Breast epithelium (tissue), 4 donors: ENCODE data around the gene GNAO1. TPM values are rescaled to one million over a fixed set of nuclear protein-coding genes. Genes with fewer than 3 reads are reported as not detected.
A peak's percentile ranks its signal among the peaks of the same experiment; 100 is the strongest.
"Not testable (repeated sequence)": the region's sequence is repeated elsewhere in the genome, so short reads cannot be mapped to it uniquely, and the experiment has no call there.

Source experiments
- DNase-seq, 2 donors: peaks; one replicate each; pipeline ENCODE4 v3.0.0-alpha.2; 2019; ENCODE audit warnings: low spot score in 2 of 2
- H3K27ac ChIP-seq, 2 donors: fragments of 200-600 bp; sonication (generic) in 1 of 2; one replicate each; pipeline ENCODE4 v1.5.1; 2016 to 2019; ENCODE audit warnings: mild to moderate bottlenecking in 1 of 2
- H3K27me3 ChIP-seq, 2 donors: fragments of 200-600 bp; sonication (generic) in 1 of 2; one replicate each; pipeline versions ENCODE4 v1.5.1 to v1.6.0; 2017 to 2019; ENCODE audit warnings: control low read depth in 1 of 2, mild to moderate bottlenecking in 1 of 2
- H3K36me3 ChIP-seq: fragments of 200-600 bp; one replicate; pipeline ENCODE4 v1.5.1; 2019
- H3K4me1 ChIP-seq, 2 donors: fragments of 200-600 bp; sonication (generic); one replicate each; pipeline ENCODE4 v1.5.1; 2016 to 2019; ENCODE audit warnings: control low read depth in 1 of 2
- H3K4me3 ChIP-seq, 3 donors: fragments of 200-600 bp; sonication (generic); 1 replicate in 2 of 3; 2 replicates in 1 of 3; pipeline ENCODE4 v1.5.1; 2016 to 2019; ENCODE audit warnings: mild to moderate bottlenecking in 3 of 3, moderate library complexity in 2 of 3
- H3K9me3 ChIP-seq, 2 donors: fragments of 200-600 bp; sonication (generic) in 1 of 2; one replicate each; pipeline ENCODE4 v1.5.1; 2016 to 2019; ENCODE audit warnings: control low read depth in 1 of 2
- CTCF ChIP-seq, 3 donors: fragments of 450-650 bp; IDR thresholded peaks; one replicate each; pipeline ENCODE4 v1.5.1; 2016 to 2017; ENCODE audit warnings: antibody characterized with exemption in 3 of 3, mild to moderate bottlenecking in 3 of 3, moderate library complexity in 3 of 3
- POLR2A ChIP-seq: fragments of 450-650 bp; IDR thresholded peaks from one replicate; pipeline ENCODE4 v1.6.1; 2016; ENCODE audit warnings: antibody characterized with exemption, mild to moderate bottlenecking, moderate library complexity
- POLR2AphosphoS5 ChIP-seq, 3 donors: sonication (generic); formaldehyde crosslinking; IDR thresholded peaks; one replicate each; pipeline ENCODE4 v1.6.1; 2017; ENCODE audit warnings: antibody characterized with exemption in 3 of 3
- intact Hi-C: fragments of 100-400 bp; cut with DNase I; formaldehyde crosslinking; loops from one replicate; pipeline ENCODE4 v1.15.1; 2023; ENCODE audit warnings: low total_unique reads
- total RNA-seq, 3 donors: library from RNA; depleted of rRNA; stranded (reverse); fragments of >200 nt; gene quantifications; one replicate each; pipeline ENCODE4 v1.1.0, GENCODE V29; 2016

The GNAO1 gene
- total RNA-seq, 3 donors from 2014 or later = 0.96 to 1.9 (median 0.98) TPM

GRCh38 chr16:56371660-56371937 is 180.3 kb downstream of the GNAO1 start:
- H3K4me1 ChIP-seq = no peaks in the 10 kb centered on the region
- intact Hi-C loops = no loop called here
- peak overlapping the region; percentile 53 to 54 for H3K27ac ChIP-seq
- H3K27me3 ChIP-seq = no peaks in the 10 kb centered on the region
- TF ChIP-seq POLR2AphosphoS5 (IDR thresholded peaks at IDR 0.05) (no peak), CTCF (IDR thresholded peaks at IDR 0.05) (no peak), POLR2A (no peak)
- no peaks in the 10 kb centered on the region for H3K36me3 ChIP-seq
- no peak for DNase-seq
- H3K9me3 ChIP-seq = no peaks in the 10 kb centered on the region
- no peak overlapping the region for H3K4me3 ChIP-seq

- intact Hi-C loops = no loop called here
- no peaks in the 10 kb centered on the region for H3K9me3 ChIP-seq
- no peak overlapping the region for H3K27ac ChIP-seq
- H3K36me3 ChIP-seq = no peaks in the 10 kb centered on the region
- no peaks in the 10 kb centered on the region for H3K4me1 ChIP-seq
- DNase-seq = no peak
- H3K27me3 ChIP-seq = no peaks in the 10 kb centered on the region
- no peak overlapping the region for H3K4me3 ChIP-seq
- no peak for TF ChIP-seq POLR2AphosphoS5 (IDR thresholded peaks at IDR 0.05)
- no peak for TF ChIP-seq CTCF (IDR thresholded peaks at IDR 0.05)
- TF ChIP-seq POLR2A = no peak
These were observed 180.8 kb downstream of the GNAO1 start for GRCh38 chr16:56372013-56372634.

GRCh38 chr16:56373003-56373402 is 181.7 kb downstream of the GNAO1 start:
- Histone ChIP-seq H3K4me1 (no peaks in the 10 kb centered on the region), H3K27ac (no peak overlapping the region), H3K27me3 (no peaks in the 10 kb centered on the region), H3K4me3 (no peak overlapping the region), H3K36me3 (no peaks in the 10 kb centered on the region), H3K9me3 (no peaks in the 10 kb centered on the region)
- intact Hi-C loops = no loop called here
- TF ChIP-seq POLR2A (no peak), POLR2AphosphoS5 (IDR thresholded peaks at IDR 0.05) (no peak), CTCF (IDR thresholded peaks at IDR 0.05) (no peak)
- DNase-seq = no peak

- DNase-seq, H3K27ac ChIP-seq, intact Hi-C loops: not testable (repeated sequence)
These were observed 184.5 kb downstream of the GNAO1 start for GRCh38 chr16:56375792-56376191.

GRCh38 chr16:56379044-56379443 is 187.8 kb downstream of the GNAO1 start:
- H3K36me3 ChIP-seq, DNase-seq, intact Hi-C loops: not testable (repeated sequence)

More at GRCh38 chr16:56375792-56376191, 184.5 kb downstream of the GNAO1 start:
- H3K9me3 ChIP-seq, H3K4me1 ChIP-seq, H3K36me3 ChIP-seq, H3K27me3 ChIP-seq, H3K4me3 ChIP-seq: not testable (repeated sequence)

GRCh38 chr16:56380778-56381485 is 189.6 kb downstream of the GNAO1 start:
- intact Hi-C loops, H3K4me3 ChIP-seq, DNase-seq, H3K27ac ChIP-seq, H3K4me1 ChIP-seq, H3K36me3 ChIP-seq, H3K27me3 ChIP-seq: not testable (repeated sequence)
- H3K9me3 ChIP-seq = peaks cover 10 to 13% of the 10 kb centered on the region in 2 donors

More at GRCh38 chr16:56379044-56379443, 187.8 kb downstream of the GNAO1 start:
- not testable (repeated sequence) for H3K27me3 ChIP-seq, H3K27ac ChIP-seq, H3K4me3 ChIP-seq, H3K4me1 ChIP-seq
- H3K9me3 ChIP-seq = peaks cover 10 to 13% of the 10 kb centered on the region in 2 donors
